ENCODE results near the gene SHD. TPM values are rescaled to one million over a fixed set of nuclear protein-coding genes. Genes with fewer than 3 reads are reported as not detected.

The SHD gene
- total RNA-seq, 1 experiment from 2014 or later = 0.46 TPM

- BruUV-seq (replicated peaks) = no TSS peak
- Histone ChIP-seq H3K27me3 (ENCODE audit: control insufficient read depth, insufficient read depth, low read length) (no peaks in the 10 kb centered on the region), H3K27ac (ENCODE audit: low read length) (peak within 1 kb of the TSS; percentile 72; the same call in 1 of the 2 replicates), H3K4me1 (ENCODE audit: control insufficient read depth, insufficient read depth, low read length) (peaks cover 4% of the 10 kb centered on the region), H3K36me3 (ENCODE audit: control insufficient read depth, insufficient read depth, low read length) (no peaks in the 10 kb centered on the region), H3K9me3 (ENCODE audit: control insufficient read depth, insufficient read depth, low read depth, low read length) (no peaks in the 10 kb centered on the region), H3K4me3 (ENCODE audit: low read depth in 2 of 2, low read length in 2 of 2) (peak within 1 kb of the TSS; percentile 38 to 67)
- ChIA-PET CTCF (interaction anchor here (0.6 to 1.5 kb wide), 2 partner anchors 13 to 72 kb away, joined by 5 to 11 read pairs; no protein-coding TSS in a partner anchor), POLR2A (no interaction called here)
- DNase-seq (ENCODE audit: low read depth, low spot score) (no peak), ATAC-seq (no peak)
- TF ChIP-seq, protein P1, sequence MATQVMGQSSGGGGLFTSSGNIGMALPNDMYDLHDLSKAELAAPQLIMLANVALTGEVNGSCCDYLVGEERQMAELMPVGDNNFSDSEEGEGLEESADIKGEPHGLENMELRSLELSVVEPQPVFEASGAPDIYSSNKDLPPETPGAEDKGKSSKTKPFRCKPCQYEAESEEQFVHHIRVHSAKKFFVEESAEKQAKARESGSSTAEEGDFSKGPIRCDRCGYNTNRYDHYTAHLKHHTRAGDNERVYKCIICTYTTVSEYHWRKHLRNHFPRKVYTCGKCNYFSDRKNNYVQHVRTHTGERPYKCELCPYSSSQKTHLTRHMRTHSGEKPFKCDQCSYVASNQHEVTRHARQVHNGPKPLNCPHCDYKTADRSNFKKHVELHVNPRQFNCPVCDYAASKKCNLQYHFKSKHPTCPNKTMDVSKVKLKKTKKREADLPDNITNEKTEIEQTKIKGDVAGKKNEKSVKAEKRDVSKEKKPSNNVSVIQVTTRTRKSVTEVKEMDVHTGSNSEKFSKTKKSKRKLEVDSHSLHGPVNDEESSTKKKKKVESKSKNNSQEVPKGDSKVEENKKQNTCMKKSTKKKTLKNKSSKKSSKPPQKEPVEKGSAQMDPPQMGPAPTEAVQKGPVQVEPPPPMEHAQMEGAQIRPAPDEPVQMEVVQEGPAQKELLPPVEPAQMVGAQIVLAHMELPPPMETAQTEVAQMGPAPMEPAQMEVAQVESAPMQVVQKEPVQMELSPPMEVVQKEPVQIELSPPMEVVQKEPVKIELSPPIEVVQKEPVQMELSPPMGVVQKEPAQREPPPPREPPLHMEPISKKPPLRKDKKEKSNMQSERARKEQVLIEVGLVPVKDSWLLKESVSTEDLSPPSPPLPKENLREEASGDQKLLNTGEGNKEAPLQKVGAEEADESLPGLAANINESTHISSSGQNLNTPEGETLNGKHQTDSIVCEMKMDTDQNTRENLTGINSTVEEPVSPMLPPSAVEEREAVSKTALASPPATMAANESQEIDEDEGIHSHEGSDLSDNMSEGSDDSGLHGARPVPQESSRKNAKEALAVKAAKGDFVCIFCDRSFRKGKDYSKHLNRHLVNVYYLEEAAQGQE (IDR thresholded peaks at IDR 0.05; ENCODE audit: insufficient read depth in 1 of 2, low read depth in 2 of 2, low read length in 1 of 2) = no peak
- TF ChIP-seq CTCF (IDR thresholded peaks at IDR 0.05) (no peak), TCF7L2 (IDR thresholded peaks at IDR 0.05; ENCODE audit: low read depth, low read length) (no peak), POLR2AphosphoS5 (IDR thresholded peaks at IDR 0.05; ENCODE audit: low read depth, low read length) (no peak), SIN3A (IDR thresholded peaks at IDR 0.05; ENCODE audit: borderline replicate concordance, insufficient read depth, low read depth, low read length) (no peak)
- in situ Hi-C loops (cut with HindIII; ENCODE audit: low pct_unique_long_range_greater_than_20kb, low sequenced_read_pairs) (no loop called here), intact Hi-C loops (cut with micrococcal nuclease; ENCODE audit: unreplicated experiment) (no loop called here)
Observed at GRCh38 chr19:4338441-4339355, 59.6 kb downstream of the SHD start, which contains the start of gene STAP2. STAP2 (minus strand) TSS chr19:4338827; CDS start chr19:4338753, 74 bp downstream.

Other genes starting within 250 kb of the SHD start
- 48.0 TPM for gene ZBTB7A, start 212.4 kb upstream of the SHD start, total RNA-seq (2021; ENCODE audit: unreplicated experiment)
- 151 TPM for gene MAP2K2, start 155.1 kb upstream of the SHD start, total RNA-seq (2021; ENCODE audit: unreplicated experiment)
- gene CREB3L3, start 125.6 kb upstream of the SHD start, total RNA-seq (2021; ENCODE audit: unreplicated experiment) = not detected
- 19.8 TPM for gene SIRT6, start 96.7 kb upstream of the SHD start, total RNA-seq (2021; ENCODE audit: unreplicated experiment)
- gene ANKRD24, start 96.6 kb upstream of the SHD start, total RNA-seq (2021; ENCODE audit: unreplicated experiment) = 0.26 TPM
- gene EBI3, start 49.7 kb upstream of the SHD start, total RNA-seq (2021; ENCODE audit: unreplicated experiment) = 3.0 TPM
- 15.9 TPM for gene YJU2, start 32.2 kb upstream of the SHD start, total RNA-seq (2021; ENCODE audit: unreplicated experiment)
- gene TMIGD2, start 23.1 kb downstream of the SHD start, total RNA-seq (2021; ENCODE audit: unreplicated experiment) = not detected
- 12.1 TPM for gene FSD1, start 25.3 kb downstream of the SHD start, total RNA-seq (2021; ENCODE audit: unreplicated experiment)
- gene STAP2, start 59.6 kb downstream of the SHD start, total RNA-seq (2021; ENCODE audit: unreplicated experiment) = 10.0 TPM
- 22.9 TPM for gene MPND, start 64.3 kb downstream of the SHD start, total RNA-seq (2021; ENCODE audit: unreplicated experiment)
- 57.1 TPM for gene SH3GL1, start 121.3 kb downstream of the SHD start, total RNA-seq (2021; ENCODE audit: unreplicated experiment)
- gene CHAF1A, start 123.4 kb downstream of the SHD start, total RNA-seq (2021; ENCODE audit: unreplicated experiment) = 45.4 TPM
- 55.6 TPM for gene UBXN6, start 178.5 kb downstream of the SHD start, total RNA-seq (2021; ENCODE audit: unreplicated experiment)
- 56.9 TPM for gene HDGFL2, start 193.0 kb downstream of the SHD start, total RNA-seq (2021; ENCODE audit: unreplicated experiment)
- 10.2 TPM for gene PLIN4, start 239.2 kb downstream of the SHD start, total RNA-seq (2021; ENCODE audit: unreplicated experiment)